HUES64 (cell line): ENCODE data around the gene TIPARP.
"Not testable (repeated sequence)": the region's sequence is repeated elsewhere in the genome, so short reads cannot be mapped to it uniquely, and the experiment has no call there.

Experiments used
- H3K27ac ChIP-seq: 2 replicates; pipeline ENCODE4 v1.7.0; 2013; ENCODE audit warnings: low read depth, low read length, inconsistent platforms
- H3K27me3 ChIP-seq: 2 replicates; pipeline ENCODE4 v1.6.1; 2013; ENCODE audit warnings: mild to moderate bottlenecking, low read length; ENCODE audit not compliant: insufficient read depth
- H3K36me3 ChIP-seq: 2 replicates; pipeline ENCODE4 v1.6.1; 2013; ENCODE audit warnings: mild to moderate bottlenecking, low read length; ENCODE audit not compliant: insufficient read depth
- H3K4me1 ChIP-seq: 2 replicates; pipeline ENCODE4 v1.6.1; 2013; ENCODE audit warnings: mild to moderate bottlenecking, low read length, moderate library complexity; ENCODE audit not compliant: insufficient read depth
- H3K4me3 ChIP-seq: 2 replicates; pipeline ENCODE4 v1.5.1; 2013; ENCODE audit warnings: mild to moderate bottlenecking, low read length, moderate library complexity
- H3K9ac ChIP-seq: 2 replicates; pipeline ENCODE4 v1.6.1; 2013; ENCODE audit warnings: mild to moderate bottlenecking, low read depth, low read length
- H3K9me3 ChIP-seq: 2 replicates; pipeline ENCODE4 v1.6.1; 2013; ENCODE audit warnings: low read depth, low read length; ENCODE audit not compliant: insufficient read depth
- WGBS: fragments of 150-250, 120-280 bp; methylation state at CpG from one replicate; pipeline ENCODE4 v1.1.7; 2013; ENCODE audit warnings: missing lambda C conversion rate; 5-methylcytosine and 5-hydroxymethylcytosine counted together

Gene TIPARP

GRCh38 chr3:156652661-156653060 lies 21.7 kb upstream of the TIPARP start:
- not testable (repeated sequence) for H3K36me3 ChIP-seq, H3K9ac ChIP-seq, H3K4me3 ChIP-seq, H3K27me3 ChIP-seq, H3K27ac ChIP-seq, H3K4me1 ChIP-seq, H3K9me3 ChIP-seq
- no CpG with 5 or more reads among the region's 2 CpGs for WGBS

GRCh38 chr3:156654834-156655233 lies 19.6 kb upstream of the TIPARP start:
- Histone ChIP-seq H3K36me3 (no peaks in the 10 kb centered on the region), H3K27me3 (no peaks in the 10 kb centered on the region), H3K4me3 (no peak overlapping the region), H3K9me3 (no peaks in the 10 kb centered on the region), H3K27ac (no peak overlapping the region), H3K4me1 (no peaks in the 10 kb centered on the region), H3K9ac (no peak overlapping the region)
- 91% methylated on average over 1 of the region's 1 CpG for WGBS

GRCh38 chr3:156655819-156656550 lies 18.4 kb upstream of the TIPARP start:
- Histone ChIP-seq H3K9ac (no peak overlapping the region), H3K4me1 (no peaks in the 10 kb centered on the region), H3K4me3 (no peak overlapping the region), H3K36me3 (no peaks in the 10 kb centered on the region), H3K27ac (no peak overlapping the region), H3K9me3 (no peaks in the 10 kb centered on the region), H3K27me3 (no peaks in the 10 kb centered on the region)
- 93% methylated on average over 5 of the region's 5 CpGs for WGBS

GRCh38 chr3:156657440-156657839 lies 16.9 kb upstream of the TIPARP start:
- Histone ChIP-seq H3K27ac (no peak overlapping the region), H3K4me3 (no peak overlapping the region), H3K36me3 (no peaks in the 10 kb centered on the region), H3K9me3 (no peaks in the 10 kb centered on the region), H3K27me3 (no peaks in the 10 kb centered on the region), H3K4me1 (no peaks in the 10 kb centered on the region), H3K9ac (no peak overlapping the region)
- WGBS: 96% methylated on average over 2 of the region's 2 CpGs

GRCh38 chr3:156657862-156658731 lies 16.3 kb upstream of the TIPARP start:
- H3K9me3 ChIP-seq: no peaks in the 10 kb centered on the region
- H3K9ac ChIP-seq: no peak overlapping the region
- H3K27ac ChIP-seq: no peak overlapping the region
- no peaks in the 10 kb centered on the region for H3K36me3 ChIP-seq
- 89% methylated on average over 3 of the region's 4 CpGs for WGBS
- no peak overlapping the region for H3K4me3 ChIP-seq
- no peaks in the 10 kb centered on the region for H3K4me1 ChIP-seq
- H3K27me3 ChIP-seq: no peaks in the 10 kb centered on the region

GRCh38 chr3:156658732-156659090 lies 15.7 kb upstream of the TIPARP start:
- no peaks in the 10 kb centered on the region for H3K4me1 ChIP-seq
- H3K9me3 ChIP-seq: no peaks in the 10 kb centered on the region
- 95% methylated on average over 1 of the region's 1 CpG for WGBS
- H3K4me3 ChIP-seq: no peak overlapping the region
- no peak overlapping the region for H3K27ac ChIP-seq
- H3K36me3 ChIP-seq: no peaks in the 10 kb centered on the region
- H3K9ac ChIP-seq: no peak overlapping the region
- no peaks in the 10 kb centered on the region for H3K27me3 ChIP-seq

GRCh38 chr3:156659260-156659659 lies 15.1 kb upstream of the TIPARP start:
- Histone ChIP-seq H3K27ac (no peak overlapping the region), H3K4me3 (no peak overlapping the region), H3K27me3 (no peaks in the 10 kb centered on the region), H3K4me1 (no peaks in the 10 kb centered on the region), H3K36me3 (no peaks in the 10 kb centered on the region), H3K9ac (no peak overlapping the region), H3K9me3 (no peaks in the 10 kb centered on the region)

GRCh38 chr3:156661155-156661554 lies 13.2 kb upstream of the TIPARP start:
- Histone ChIP-seq H3K9me3 (no peaks in the 10 kb centered on the region), H3K27me3 (no peaks in the 10 kb centered on the region), H3K9ac (no peak overlapping the region), H3K4me3 (no peak overlapping the region), H3K4me1 (0 out of 2 replicates have a peak, but pooled peaks cover 5% of the 10 kb centered on the region), H3K36me3 (no peaks in the 10 kb centered on the region), H3K27ac (no peak overlapping the region)
- 89% methylated on average over 2 of the region's 2 CpGs for WGBS

GRCh38 chr3:156664011-156664830 lies 10.2 kb upstream of the TIPARP start:
- H3K9ac ChIP-seq: no peak overlapping the region
- no peak overlapping the region for H3K27ac ChIP-seq
- H3K4me1 ChIP-seq: peaks cover 11% of the 10 kb centered on the region; the same call in 1 of the 2 replicates
- H3K27me3 ChIP-seq: no peaks in the 10 kb centered on the region
- no peaks in the 10 kb centered on the region for H3K36me3 ChIP-seq
- H3K9me3 ChIP-seq: no peaks in the 10 kb centered on the region
- WGBS: 95% methylated on average over 6 of the region's 8 CpGs
- no peak overlapping the region for H3K4me3 ChIP-seq

GRCh38 chr3:156664831-156665178 lies 9.6 kb upstream of the TIPARP start:
- Histone ChIP-seq H3K27ac (no peak overlapping the region), H3K4me1 (peaks cover 11% of the 10 kb centered on the region; the same call in 1 of the 2 replicates), H3K27me3 (no peaks in the 10 kb centered on the region), H3K9ac (no peak overlapping the region), H3K9me3 (no peaks in the 10 kb centered on the region), H3K4me3 (no peak overlapping the region), H3K36me3 (no peaks in the 10 kb centered on the region)

- Histone ChIP-seq H3K27ac (no peak overlapping the region), H3K9ac (no peak overlapping the region), H3K4me3 (no peak overlapping the region), H3K4me1 (peaks cover 11% of the 10 kb centered on the region; the same call in 1 of the 2 replicates), H3K27me3 (no peaks in the 10 kb centered on the region), H3K36me3 (no peaks in the 10 kb centered on the region), H3K9me3 (no peaks in the 10 kb centered on the region)
- 90% methylated on average over 2 of the region's 2 CpGs for WGBS
Observed at GRCh38 chr3:156665291-156665690, 9.1 kb upstream of the TIPARP start.
